Breast epithelium (tissue), 3 donors: ENCODE results near the gene OR10A7.

Experiments
- POLR2AphosphoS5 ChIP-seq, 3 donors: sonication (generic); formaldehyde crosslinking; IDR thresholded peaks; one replicate each; pipeline ENCODE4 v1.6.1; 2017; ENCODE audit warnings: antibody characterized with exemption in 3 of 3
- TF ChIP-seq, protein P1 (sequence below), 3 donors: fragments of 450-650 bp; IDR thresholded peaks; one replicate each; pipeline ENCODE4 v1.5.1; 2016 to 2017; ENCODE audit warnings: antibody characterized with exemption in 3 of 3, mild to moderate bottlenecking in 3 of 3, moderate library complexity in 3 of 3

DNA sequence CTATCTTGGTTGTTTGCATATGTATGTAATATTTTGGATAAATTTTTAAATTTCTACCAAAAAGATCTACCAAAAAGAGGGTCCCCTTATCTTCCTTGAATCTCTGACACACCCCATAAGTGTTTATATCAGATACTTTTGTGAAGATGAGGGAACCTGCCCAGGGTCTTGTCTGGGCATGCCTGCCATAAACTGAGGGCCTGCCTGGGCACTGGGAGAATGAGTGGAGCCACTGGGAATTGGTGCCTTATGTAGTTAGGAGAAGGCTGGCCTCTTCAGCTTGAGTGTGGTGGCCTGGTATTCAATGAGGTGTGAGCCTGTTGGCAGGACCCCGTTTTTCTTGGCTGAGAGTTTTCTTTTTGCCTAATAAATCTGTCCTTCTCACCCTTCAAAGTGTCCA lies 48.1 kb upstream of the OR10A7 start:
- no peak for TF ChIP-seq POLR2AphosphoS5 (IDR thresholded peaks at IDR 0.05)
- TF ChIP-seq, protein P1, sequence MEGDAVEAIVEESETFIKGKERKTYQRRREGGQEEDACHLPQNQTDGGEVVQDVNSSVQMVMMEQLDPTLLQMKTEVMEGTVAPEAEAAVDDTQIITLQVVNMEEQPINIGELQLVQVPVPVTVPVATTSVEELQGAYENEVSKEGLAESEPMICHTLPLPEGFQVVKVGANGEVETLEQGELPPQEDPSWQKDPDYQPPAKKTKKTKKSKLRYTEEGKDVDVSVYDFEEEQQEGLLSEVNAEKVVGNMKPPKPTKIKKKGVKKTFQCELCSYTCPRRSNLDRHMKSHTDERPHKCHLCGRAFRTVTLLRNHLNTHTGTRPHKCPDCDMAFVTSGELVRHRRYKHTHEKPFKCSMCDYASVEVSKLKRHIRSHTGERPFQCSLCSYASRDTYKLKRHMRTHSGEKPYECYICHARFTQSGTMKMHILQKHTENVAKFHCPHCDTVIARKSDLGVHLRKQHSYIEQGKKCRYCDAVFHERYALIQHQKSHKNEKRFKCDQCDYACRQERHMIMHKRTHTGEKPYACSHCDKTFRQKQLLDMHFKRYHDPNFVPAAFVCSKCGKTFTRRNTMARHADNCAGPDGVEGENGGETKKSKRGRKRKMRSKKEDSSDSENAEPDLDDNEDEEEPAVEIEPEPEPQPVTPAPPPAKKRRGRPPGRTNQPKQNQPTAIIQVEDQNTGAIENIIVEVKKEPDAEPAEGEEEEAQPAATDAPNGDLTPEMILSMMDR (IDR thresholded peaks at IDR 0.05): no peak
